IMR-90 (cell line): ENCODE data around the gene PPIA. TPM values are rescaled to one million over a fixed set of nuclear protein-coding genes. Genes with fewer than 3 reads are reported as not detected.
"Not testable (repeated sequence)": the region's sequence is repeated elsewhere in the genome, so short reads cannot be mapped to it uniquely, and the experiment has no call there.

Experiments
- ATAC-seq: fragments of 200-7000 bp; cut with Tn5 transposase; 2 replicates; pipeline ENCODE4 v1.9.1; 2020; ENCODE audit warnings: low read depth, mild to moderate bottlenecking, moderate library complexity
- BruUV-seq: library from RNA; stranded (reverse); fragments of 400-500 nt; replicated peaks from 2 replicates; lab custom pipeline; 2021; lab: Mats Ljungman, UMichigan
- CTCF ChIA-PET: fragments of 300-600 bp; formaldehyde crosslinking; extraction: SDS; loops from one replicate; lab custom pipeline; 2021; ENCODE audit warnings: antibody characterized with exemption; lab: Yijun Ruan, JAX
- POLR2A ChIA-PET: fragments of 300-600 bp; sonication (Branson Sonifier 250); formaldehyde crosslinking; loops from one replicate; lab custom pipeline; 2022; ENCODE audit warnings: antibody characterized with exemption; ENCODE audit not compliant: unreplicated experiment; lab: Charles Lee
- DNase-seq: peaks from one replicate; pipeline ENCODE4 v3.0.0; 2013
- H2AFZ ChIP-seq: replicated peaks from 2 replicates; pipeline ENCODE3; 2013; ENCODE audit warnings: low read length, mild to moderate bottlenecking; ENCODE audit not compliant: poor library complexity
- H2AK5ac ChIP-seq: 2 replicates; pipeline ENCODE4 v1.6.1; 2013; ENCODE audit warnings: low read depth, low read length, inconsistent platforms
- H2AK9ac ChIP-seq: replicated peaks from 2 replicates; pipeline ENCODE3; 2013; ENCODE audit warnings: mild to moderate bottlenecking, low read depth, low read length, moderate library complexity; ENCODE audit not compliant: poor library complexity
- H2BK120ac ChIP-seq: 2 replicates; pipeline ENCODE4 v1.6.1; 2013; ENCODE audit warnings: low read depth, low read length, inconsistent platforms
- H2BK15ac ChIP-seq: 3 replicates; pipeline ENCODE4 v1.6.1; 2013; ENCODE audit warnings: low read depth, low read length, inconsistent platforms
- H2BK20ac ChIP-seq: 2 replicates; pipeline ENCODE4 v1.6.1; 2013; ENCODE audit warnings: low read depth, mild to moderate bottlenecking, inconsistent platforms, low read length, moderate library complexity
- H2BK5ac ChIP-seq: 2 replicates; pipeline ENCODE4 v1.6.1; 2013; ENCODE audit warnings: mild to moderate bottlenecking, low read depth, low read length, inconsistent platforms; ENCODE audit not compliant: poor library complexity, severe bottlenecking
- H3K14ac ChIP-seq: replicated peaks from 2 replicates; pipeline ENCODE4 v1.6.1; 2013; ENCODE audit warnings: low read depth, low read length, inconsistent platforms
- H3K18ac ChIP-seq: 2 replicates; pipeline ENCODE4 v1.6.1; 2013; ENCODE audit warnings: low read depth, low read length, control low read depth
- H3K23ac ChIP-seq: 2 replicates; pipeline ENCODE4 v1.6.1; 2013; ENCODE audit warnings: low read depth, low read length, inconsistent platforms
- H3K27ac ChIP-seq: 2 replicates; pipeline ENCODE4 v1.5.1; 2013; ENCODE audit warnings: mild to moderate bottlenecking, control low read depth, low read length; ENCODE audit not compliant: insufficient read depth
- H3K27me3 ChIP-seq: 2 replicates; pipeline ENCODE4 v1.6.1; 2013; ENCODE audit warnings: low read length; ENCODE audit not compliant: control insufficient read depth, insufficient read depth
- H3K36me3 ChIP-seq: 2 replicates; pipeline ENCODE4 v1.6.1; 2013; ENCODE audit warnings: low read length, mixed read lengths; ENCODE audit not compliant: control insufficient read depth, insufficient read depth
- H3K4ac ChIP-seq: 2 replicates; pipeline ENCODE4 v1.6.1; 2013; ENCODE audit warnings: low read depth, low read length, inconsistent platforms
- H3K4me1 ChIP-seq: 2 replicates; pipeline ENCODE4 v1.6.1; 2013; ENCODE audit warnings: low read length, mixed read lengths; ENCODE audit not compliant: control insufficient read depth, insufficient read depth
- H3K4me2 ChIP-seq: 2 replicates; pipeline ENCODE4 v1.6.1; 2013; ENCODE audit warnings: low read depth, mild to moderate bottlenecking, control low read depth, low read length, moderate library complexity
- H3K4me3 ChIP-seq: 2 replicates; pipeline ENCODE4 v1.5.1; 2013; ENCODE audit warnings: low read depth, mild to moderate bottlenecking, control low read depth, low read length, moderate library complexity; ENCODE audit not compliant: insufficient read depth
- H3K56ac ChIP-seq: 2 replicates; pipeline ENCODE4 v1.6.1; 2013; ENCODE audit warnings: low read length, inconsistent platforms; ENCODE audit not compliant: insufficient read depth; ENCODE audit errors: extremely low read depth
- H3K79me1 ChIP-seq, 2 experiments: 2 replicates each; pipeline ENCODE4 v1.6.1; 2013; ENCODE audit warnings: low read length in 2 of 2, inconsistent platforms in 1 of 2, low read depth in 1 of 2
- H3K9ac ChIP-seq: 2 replicates; pipeline ENCODE4 v1.6.1; 2013; ENCODE audit warnings: low read depth, low read length, control low read depth
- H3K9me1 ChIP-seq: 2 replicates; pipeline ENCODE4 v1.6.1; 2013; ENCODE audit warnings: low read length, inconsistent platforms; ENCODE audit not compliant: insufficient read depth
- H3K9me3 ChIP-seq: 2 replicates; pipeline ENCODE4 v1.6.1; 2013; ENCODE audit warnings: low read length; ENCODE audit not compliant: control insufficient read depth, insufficient read depth
- H4K20me1 ChIP-seq: 2 replicates; pipeline ENCODE4 v1.6.1; 2013; ENCODE audit warnings: low read length, inconsistent platforms; ENCODE audit not compliant: insufficient read depth
- H4K5ac ChIP-seq: 2 replicates; pipeline ENCODE4 v1.6.1; 2013; ENCODE audit warnings: mild to moderate bottlenecking, low read depth, low read length, control low read depth
- H4K8ac ChIP-seq, 2 experiments: 2 replicates each; pipeline ENCODE4 v1.6.1; 2013; ENCODE audit warnings: low read depth in 2 of 2, low read length in 2 of 2, control low read depth in 1 of 2, inconsistent platforms in 1 of 2
- H4K91ac ChIP-seq: 2 replicates; pipeline ENCODE4 v1.6.1; 2013; ENCODE audit warnings: low read depth, low read length, inconsistent platforms; ENCODE audit not compliant: insufficient read depth
- WGBS, 2 experiments: methylation state at CpG; one replicate each; pipeline versions ENCODE4 v1.1.5 to v1.1.7; 2013; ENCODE audit warnings: missing lambda C conversion rate in 2 of 2; ENCODE audit not compliant: insufficient read length in 1 of 2; ENCODE audit errors: extremely low coverage in 2 of 2; 5-methylcytosine and 5-hydroxymethylcytosine counted together
- dilution Hi-C: fragments of 300-500 bp; cut with HindIII; formaldehyde crosslinking; loops from one replicate; pipeline ENCODE4 v1.14.3; 2018; ENCODE audit warnings: low sequenced_read_pairs; ENCODE audit not compliant: unreplicated experiment
- in situ Hi-C: fragments of 300-500 bp; cut with MboI; formaldehyde crosslinking; loops from 3 replicates; pipeline ENCODE4 v1.14.3; 2019; ENCODE audit warnings: low sequenced_read_pairs, inconsistent platforms, mixed read lengths
- intact Hi-C: fragments of 100-400 bp; cut with micrococcal nuclease; formaldehyde crosslinking; loops from 2 replicates; pipeline ENCODE4 v1.10.0; 2022
- polyA plus RNA-seq, 3 experiments: library from polyadenylated mRNA; depleted of rRNA; stranded (reverse); fragments of >200 nt; gene quantifications; 2 replicates each; pipeline ENCODE4 v1.2.3, GENCODE V29; 2012; ENCODE audit warnings: low replicate concordance in 1 of 3
- total RNA-seq: library from RNA; depleted of rRNA; stranded (reverse); fragments of >200 nt; gene quantifications from 2 replicates; pipeline ENCODE4 v1.2.3, GENCODE V29; 2012

Gene PPIA
- total and polyA plus RNA-seq, 2 of the 4 experiments (the other 2 are of a cell fraction): 3,396 to 4,883 TPM

DNA sequence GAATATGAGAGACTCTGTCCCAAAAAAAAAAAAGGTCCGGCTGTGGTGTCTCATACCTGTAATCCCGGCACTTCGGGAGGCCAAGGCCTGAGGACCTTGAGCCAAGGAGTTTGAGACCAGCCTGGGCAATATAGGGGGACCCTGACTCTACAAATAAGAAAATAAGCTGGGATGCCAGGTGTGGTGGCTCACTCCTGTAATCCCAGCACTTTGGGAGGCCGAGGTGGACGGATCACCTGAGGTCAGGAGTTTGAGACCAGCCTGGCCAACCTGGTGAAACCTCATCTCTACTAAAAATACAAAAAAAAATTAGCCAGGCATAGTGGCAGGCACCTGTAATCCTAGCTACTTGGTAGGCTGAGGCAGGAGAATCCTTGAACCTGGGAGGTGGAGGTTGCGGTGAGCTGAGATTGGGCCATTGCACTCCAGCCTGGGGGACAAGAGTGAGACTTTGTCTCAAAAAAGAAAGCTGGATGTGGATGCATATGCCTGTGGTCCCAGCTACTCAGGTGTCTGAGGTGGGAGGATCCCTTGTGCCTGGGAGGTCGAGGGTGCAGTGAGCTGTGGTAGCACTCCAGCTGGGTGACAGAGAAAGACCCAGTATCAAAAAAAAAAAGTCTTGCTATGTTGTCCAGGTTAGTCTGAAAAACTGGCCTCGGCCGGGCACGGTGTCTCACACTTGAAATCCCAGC is 7.5 kb downstream of the PPIA start:
- dilution Hi-C loops, H3K18ac ChIP-seq, H3K4me1 ChIP-seq, H3K14ac ChIP-seq, H3K4me3 ChIP-seq, H3K27ac ChIP-seq, H2AK5ac ChIP-seq, ATAC-seq, H2BK5ac ChIP-seq, CTCF ChIA-PET, DNase-seq, H3K9me3 ChIP-seq, H3K4me2 ChIP-seq, H3K56ac ChIP-seq, H3K27me3 ChIP-seq, H3K23ac ChIP-seq, H2BK120ac ChIP-seq, BruUV-seq, in situ Hi-C loops, intact Hi-C loops, H2BK15ac ChIP-seq, H2AK9ac ChIP-seq, H3K9ac ChIP-seq, H2BK20ac ChIP-seq, H4K8ac ChIP-seq, H4K91ac ChIP-seq, H2AFZ ChIP-seq, H3K4ac ChIP-seq, H4K5ac ChIP-seq: not testable (repeated sequence)
- POLR2A ChIA-PET: interaction anchor here (0.5 to 0.9 kb wide), 3 partner anchors 213 to 1156 kb away, joined by 3 to 8 read pairs (median 5); partner anchors contain the start of gene TBRG4
- WGBS, 2 experiments: 100% methylated on average over 5 of the region's 10 CpGs; no CpG with 5 or more reads in 1 of the 2 experiments
- Histone ChIP-seq H3K36me3 (peaks cover 39% of the 10 kb centered on the region), H3K9me1 (peaks cover 12% of the 10 kb centered on the region), H4K20me1 (peaks cover 57% of the 10 kb centered on the region), H3K79me1 (peaks cover 10 to 40% of the 10 kb centered on the region in 2 experiments; a peak in 3 of 4 replicates)
